BLaER1 (cell line): ENCODE results near the gene ELFN2.
"Not testable (repeated sequence)": the region's sequence is repeated elsewhere in the genome, so short reads cannot be mapped to it uniquely, and the experiment has no call there.

Experiments used
- H3K27ac ChIP-seq: shearing (Covaris generic); formaldehyde crosslinking; 2 replicates; pipeline ENCODE4 v1.8.1; 2022
- H3K27me3 ChIP-seq: shearing (Covaris generic); formaldehyde crosslinking; 2 replicates; pipeline ENCODE4 v1.8.1; 2022
- H3K36me3 ChIP-seq: shearing (Covaris generic); formaldehyde crosslinking; 2 replicates; pipeline ENCODE4 v1.8.1; 2022
- H3K4me1 ChIP-seq: shearing (Covaris generic); formaldehyde crosslinking; 2 replicates; pipeline ENCODE4 v1.8.1; 2022
- H3K4me2 ChIP-seq: shearing (Covaris generic); formaldehyde crosslinking; 2 replicates; pipeline ENCODE4 v1.8.1; 2022
- H3K4me3 ChIP-seq: shearing (Covaris generic); formaldehyde crosslinking; 2 replicates; pipeline ENCODE4 v1.8.1; 2022
- H3K9ac ChIP-seq: shearing (Covaris generic); formaldehyde crosslinking; 2 replicates; pipeline ENCODE4 v1.8.1; 2022
- H3K9me3 ChIP-seq: shearing (Covaris generic); formaldehyde crosslinking; 2 replicates; pipeline ENCODE4 v1.8.1; 2022
- H4K20me1 ChIP-seq: shearing (Covaris generic); formaldehyde crosslinking; 2 replicates; pipeline ENCODE4 v1.8.1; 2022
- Cebpa-rat ChIP-seq: shearing (Covaris generic); IDR thresholded peaks from 2 replicates; pipeline ENCODE4 v1.8.1; 2022

The ELFN2 gene

GRCh38 chr22:37403267-37403960 lies 23.9 kb downstream of the ELFN2 start:
- Histone ChIP-seq H3K9ac (no peak overlapping the region), H4K20me1 (no peaks in the 10 kb centered on the region), H3K4me2 (no peak overlapping the region), H3K4me3 (no peak overlapping the region), H3K27me3 (no peaks in the 10 kb centered on the region; the same call in 1 of the 2 replicates), H3K9me3 (no peaks in the 10 kb centered on the region), H3K36me3 (no peaks in the 10 kb centered on the region), H3K27ac (no peak overlapping the region), H3K4me1 (peaks cover 9% of the 10 kb centered on the region; the same call in 1 of the 2 replicates)
- no peak for TF ChIP-seq Cebpa-rat

GRCh38 chr22:37402184-37402506 lies 25.1 kb downstream of the ELFN2 start:
- Histone ChIP-seq H3K9me3 (no peaks in the 10 kb centered on the region), H3K36me3 (no peaks in the 10 kb centered on the region), H3K4me3 (no peak overlapping the region), H4K20me1 (no peaks in the 10 kb centered on the region), H3K9ac (no peak overlapping the region), H3K27ac (no peak overlapping the region), H3K4me2 (no peak overlapping the region), H3K27me3 (no peaks in the 10 kb centered on the region), H3K4me1 (peaks cover 16% of the 10 kb centered on the region; the same call in 1 of the 2 replicates)
- no peak for TF ChIP-seq Cebpa-rat

- H3K27ac ChIP-seq = no peak overlapping the region
Measured at GRCh38 chr22:37401401-37402183, 25.7 kb downstream of the ELFN2 start.

GRCh38 chr22:37400719-37401118 lies 26.6 kb downstream of the ELFN2 start:
- peaks cover 9% of the 10 kb centered on the region; the same call in 1 of the 2 replicates for H4K20me1 ChIP-seq
- peaks cover 30% of the 10 kb centered on the region for H3K4me1 ChIP-seq
- no peak overlapping the region for H3K4me3 ChIP-seq
- H3K4me2 ChIP-seq = no peak overlapping the region
- no peak overlapping the region for H3K27ac ChIP-seq
- H3K9ac ChIP-seq = no peak overlapping the region
- H3K36me3 ChIP-seq = no peaks in the 10 kb centered on the region
- H3K27me3 ChIP-seq = no peaks in the 10 kb centered on the region
- no peak for TF ChIP-seq Cebpa-rat
- no peaks in the 10 kb centered on the region for H3K9me3 ChIP-seq

More at GRCh38 chr22:37401401-37402183, 25.7 kb downstream of the ELFN2 start:
- Histone ChIP-seq H3K27me3 (no peaks in the 10 kb centered on the region), H3K4me2 (no peak overlapping the region), H3K9ac (no peak overlapping the region), H3K4me1 (peaks cover 21% of the 10 kb centered on the region), H3K9me3 (no peaks in the 10 kb centered on the region), H4K20me1 (peaks cover under 1% of the 10 kb centered on the region; the same call in 1 of the 2 replicates), H3K4me3 (no peak overlapping the region), H3K36me3 (no peaks in the 10 kb centered on the region)
- no peak for TF ChIP-seq Cebpa-rat

GRCh38 chr22:37399457-37399856 lies 27.8 kb downstream of the ELFN2 start:
- not testable (repeated sequence) for H3K9me3 ChIP-seq, H3K4me2 ChIP-seq, H3K36me3 ChIP-seq, H3K4me3 ChIP-seq, H3K27ac ChIP-seq, H3K9ac ChIP-seq, H3K27me3 ChIP-seq
- Histone ChIP-seq H4K20me1 (peaks cover 14% of the 10 kb centered on the region; the same call in 1 of the 2 replicates), H3K4me1 (peaks cover 38% of the 10 kb centered on the region)

GRCh38 chr22:37397226-37397625 lies 30.1 kb downstream of the ELFN2 start:
- Histone ChIP-seq H3K4me3 (no peak overlapping the region), H3K9me3 (no peaks in the 10 kb centered on the region), H3K27ac (no peak overlapping the region), H4K20me1 (peaks cover 14% of the 10 kb centered on the region; the same call in 1 of the 2 replicates), H3K4me2 (no peak overlapping the region; the same call in 1 of the 2 replicates), H3K4me1 (peaks cover 38% of the 10 kb centered on the region), H3K27me3 (no peaks in the 10 kb centered on the region), H3K36me3 (no peaks in the 10 kb centered on the region), H3K9ac (no peak overlapping the region)
- TF ChIP-seq Cebpa-rat = no peak

- Histone ChIP-seq H3K27ac (no peak overlapping the region), H4K20me1 (peaks cover 14% of the 10 kb centered on the region; the same call in 1 of the 2 replicates), H3K27me3 (no peaks in the 10 kb centered on the region), H3K36me3 (no peaks in the 10 kb centered on the region), H3K4me2 (peak overlapping the region; percentile 75), H3K4me1 (peaks cover 38% of the 10 kb centered on the region), H3K9ac (no peak overlapping the region), H3K9me3 (no peaks in the 10 kb centered on the region), H3K4me3 (no peak overlapping the region)
- TF ChIP-seq Cebpa-rat = no peak
Measured at GRCh38 chr22:37396488-37397084, 30.7 kb downstream of the ELFN2 start.

GRCh38 chr22:37394341-37394740 lies 32.9 kb downstream of the ELFN2 start:
- Histone ChIP-seq H3K36me3 (no peaks in the 10 kb centered on the region), H3K27me3 (no peaks in the 10 kb centered on the region), H3K4me3 (no peak overlapping the region), H4K20me1 (peaks cover 14% of the 10 kb centered on the region; the same call in 1 of the 2 replicates), H3K4me2 (no peak overlapping the region), H3K9ac (no peak overlapping the region), H3K4me1 (peaks cover 52% of the 10 kb centered on the region), H3K27ac (no peak overlapping the region), H3K9me3 (no peaks in the 10 kb centered on the region)
- TF ChIP-seq Cebpa-rat = no peak

GRCh38 chr22:37393746-37394145 lies 33.5 kb downstream of the ELFN2 start:
- H3K4me2 ChIP-seq = no peak overlapping the region
- no peaks in the 10 kb centered on the region for H3K9me3 ChIP-seq
- no peak overlapping the region for H3K9ac ChIP-seq
- no peak overlapping the region for H3K4me3 ChIP-seq
- H3K36me3 ChIP-seq = no peaks in the 10 kb centered on the region
- H3K4me1 ChIP-seq = peaks cover 49% of the 10 kb centered on the region
- H3K27me3 ChIP-seq = no peaks in the 10 kb centered on the region
- H4K20me1 ChIP-seq = peaks cover 14% of the 10 kb centered on the region; the same call in 1 of the 2 replicates
- no peak overlapping the region for H3K27ac ChIP-seq
- TF ChIP-seq Cebpa-rat = no peak
